Erythroblast (primary cell): Measurements from ENCODE around the gene SLC9A6.
"Not testable (repeated sequence)": the region's sequence is repeated elsewhere in the genome, so short reads cannot be mapped to it uniquely, and the experiment has no call there.

Source experiments
- DNase-seq, 2 experiments: peaks; one replicate each; lab custom pipeline; 2025; lab: John Stamatoyannopoulos, UW
- GATA1 ChIP-seq: IDR thresholded peaks from 2 replicates; pipeline ENCODE4 v1.6.1; 2011; ENCODE audit warnings: low read depth, mild to moderate bottlenecking, control low read depth, low read length, moderate library complexity
- POLR2A ChIP-seq: IDR thresholded peaks from 2 replicates; pipeline ENCODE4 v1.6.1; 2011; ENCODE audit warnings: mild to moderate bottlenecking, low read length

Gene SLC9A6

GRCh38 chrX:136063340-136064079 lies 78.3 kb downstream of the SLC9A6 start:
- TF ChIP-seq GATA1: no peak
- TF ChIP-seq POLR2A: no peak
- no peak for DNase-seq

- TF ChIP-seq POLR2A: no peak
- TF ChIP-seq GATA1: no peak
- DNase-seq: no peak
These were observed 79.4 kb downstream of the SLC9A6 start for GRCh38 chrX:136064661-136065043.

GRCh38 chrX:136065044-136065671 lies 79.9 kb downstream of the SLC9A6 start:
- DNase-seq: no peak
- TF ChIP-seq POLR2A (no peak), GATA1 (no peak)

- no peak for TF ChIP-seq POLR2A
- no peak for TF ChIP-seq GATA1
- no peak for DNase-seq
These were observed 81.9 kb downstream of the SLC9A6 start for GRCh38 chrX:136067097-136067496.

- no peak for TF ChIP-seq POLR2A
- no peak for TF ChIP-seq GATA1
- no peak for DNase-seq
These were observed 82.7 kb downstream of the SLC9A6 start for GRCh38 chrX:136067966-136068365.

- TF ChIP-seq GATA1 (no peak), POLR2A (no peak)
- no peak for DNase-seq
These were observed 91.7 kb downstream of the SLC9A6 start for GRCh38 chrX:136076942-136077341.

- TF ChIP-seq GATA1 (no peak), POLR2A (no peak)
- no peak for DNase-seq
These were observed 95.5 kb downstream of the SLC9A6 start for GRCh38 chrX:136080766-136081165.

- TF ChIP-seq GATA1: no peak
- no peak for TF ChIP-seq POLR2A
- DNase-seq: no peak
These were observed 101.3 kb downstream of the SLC9A6 start for GRCh38 chrX:136086521-136086920.

- not testable (repeated sequence) for DNase-seq
These were observed 106.7 kb downstream of the SLC9A6 start for GRCh38 chrX:136091898-136092297.

GRCh38 chrX:136094962-136095361 lies 109.7 kb downstream of the SLC9A6 start:
- DNase-seq: no peak
- TF ChIP-seq GATA1: no peak
- TF ChIP-seq POLR2A: no peak
